ENCODE measurements around the gene MPP3.

Gene MPP3

GRCh38 chr17:43874293-43874692 lies 41.3 kb upstream of the MPP3 start (continued):
- no peak for TF ChIP-seq SCRT2 (tag by site-specific recombination; IDR thresholded peaks at IDR 0.05)

GRCh38 chr17:43873815-43874214 lies 40.9 kb upstream of the MPP3 start:
- POLR2A ChIA-PET = no interaction called here
- CTCF ChIA-PET = interaction anchor here (0.6 to 1.4 kb wide), 4 partner anchors 25 to 120 kb away, joined by 3 to 4 read pairs (median 4); no protein-coding TSS in a partner anchor
- TF ChIP-seq ZSCAN16 (tag by site-specific recombination; IDR thresholded peaks at IDR 0.05) = no peak
- TF ChIP-seq ZNF624 (tag by site-specific recombination; IDR thresholded peaks at IDR 0.05) = no peak
- TF ChIP-seq ZNF571 (tag by site-specific recombination; IDR thresholded peaks at IDR 0.05) = no peak
- TF ChIP-seq SETDB1 (IDR thresholded peaks at IDR 0.05; ENCODE audit: insufficient read length, low read length) = no peak
- TF ChIP-seq ZNF112 (tag by site-specific recombination; IDR thresholded peaks at IDR 0.05) = no peak
- TF ChIP-seq PRDM4 (tag by site-specific recombination; IDR thresholded peaks at IDR 0.05) = no peak
- TF ChIP-seq KLF16 (tag by site-specific recombination; IDR thresholded peaks at IDR 0.05) = no peak
- no peak for TF ChIP-seq PRDM6 (tag by site-specific recombination; IDR thresholded peaks at IDR 0.05)
- TF ChIP-seq ZNF548 (tag by site-specific recombination; IDR thresholded peaks at IDR 0.05) = no peak
- TF ChIP-seq PBX3 (CRISPR knock-in tag; IDR thresholded peaks at IDR 0.05) = no peak
- no peak for TF ChIP-seq ZFP41 (tag by site-specific recombination; IDR thresholded peaks at IDR 0.05; ENCODE audit: borderline replicate concordance)
- no peak for TF ChIP-seq ZNF610 (tag by site-specific recombination; IDR thresholded peaks at IDR 0.05; ENCODE audit: borderline replicate concordance)
- TF ChIP-seq ZNF155 (tag by site-specific recombination; IDR thresholded peaks at IDR 0.05) = no peak
- TF ChIP-seq ZNF398 (tag by site-specific recombination; IDR thresholded peaks at IDR 0.05) = no peak
- TF ChIP-seq OSR2 (tag by site-specific recombination; IDR thresholded peaks at IDR 0.05) = no peak
- peaks cover 0 to 18% of the 10 kb centered on the region in 2 experiments; a peak in 1 of 3 replicates for H3K36me3 ChIP-seq (ENCODE audit: control insufficient read depth in 2 of 2, insufficient read depth in 1 of 2, low read length in 2 of 2)
- no peak overlapping the region for H3K27ac ChIP-seq (ENCODE audit: extremely low read depth, low read depth, low read length)
- H3K9me3 ChIP-seq (ENCODE audit: control insufficient read depth, insufficient read depth, low read depth, low read length) = no peaks in the 10 kb centered on the region
- no peaks in the 10 kb centered on the region; the same call in 1 of the 2 replicates for H3K4me1 ChIP-seq (ENCODE audit: control insufficient read depth, insufficient read depth, low read length)
- no peak overlapping the region for H3K4me3 ChIP-seq (ENCODE audit: low read depth, low read length)

GRCh38 chr17:43873091-43873490 lies 40.1 kb upstream of the MPP3 start:
- H3K4me1 ChIP-seq (ENCODE audit: control insufficient read depth, insufficient read depth, low read length) = no peaks in the 10 kb centered on the region
- no peaks in the 10 kb centered on the region for H3K9me3 ChIP-seq (ENCODE audit: control insufficient read depth, insufficient read depth, low read depth, low read length)
- ChIA-PET CTCF (interaction anchor here (0.6 to 1.4 kb wide), 3 partner anchors 25 to 561 kb away, joined by 3 to 8 read pairs (median 3); no protein-coding TSS in a partner anchor), POLR2A (no interaction called here)
- H3K36me3 ChIP-seq (ENCODE audit: control insufficient read depth in 2 of 2, insufficient read depth in 1 of 2, low read length in 2 of 2) = peaks cover 0 to 16% of the 10 kb centered on the region in 2 experiments; a peak in 1 of 3 replicates
- H3K4me3 ChIP-seq (ENCODE audit: low read depth, low read length) = no peak overlapping the region
- no peak overlapping the region for H3K27ac ChIP-seq (ENCODE audit: extremely low read depth, low read depth, low read length)
- TF ChIP-seq ZNF843 (tag by site-specific recombination; IDR thresholded peaks at IDR 0.05) = no peak
- TF ChIP-seq ZNF169 (tag by site-specific recombination; IDR thresholded peaks at IDR 0.05) = no peak
- TF ChIP-seq ZNF791 (tag by site-specific recombination; IDR thresholded peaks at IDR 0.05) = no peak
- no peak for TF ChIP-seq ZNF776 (tag by site-specific recombination; IDR thresholded peaks at IDR 0.05; ENCODE audit: borderline replicate concordance)
- no peak for TF ChIP-seq ZNF626 (tag by site-specific recombination; IDR thresholded peaks at IDR 0.05)
- no peak for TF ChIP-seq ZNF112 (tag by site-specific recombination; IDR thresholded peaks at IDR 0.05)
- no peak for TF ChIP-seq ZNF600 (tag by site-specific recombination; IDR thresholded peaks at IDR 0.05)
- no peak for TF ChIP-seq ZBTB7A (tag by site-specific recombination; IDR thresholded peaks at IDR 0.05; ENCODE audit: low read depth)
- TF ChIP-seq ZNF2 (tag by site-specific recombination; IDR thresholded peaks at IDR 0.05) = no peak
- TF ChIP-seq ZBTB10 (tag by site-specific recombination; IDR thresholded peaks at IDR 0.05) = no peak
